Ishikawa (cell line): ENCODE measurements around the gene DRD1.

ENCODE experiments used
- CEBPB ChIP-seq: IDR thresholded peaks from 2 replicates; pipeline ENCODE4 v1.6.1; 2012
- CREB1 ChIP-seq: IDR thresholded peaks from 2 replicates; pipeline ENCODE4 v1.6.1; 2012; ENCODE audit warnings: low read depth
- EP300 ChIP-seq: IDR thresholded peaks from 2 replicates; pipeline ENCODE4 v1.6.1; 2012; ENCODE audit warnings: borderline replicate concordance
- FOXM1 ChIP-seq: IDR thresholded peaks from 2 replicates; pipeline ENCODE4 v1.6.1; 2012; ENCODE audit warnings: low read depth, borderline replicate concordance
- MAX ChIP-seq: IDR thresholded peaks from 2 replicates; pipeline ENCODE4 v1.6.1; 2012
- NFIC ChIP-seq: IDR thresholded peaks from 2 replicates; pipeline ENCODE4 v1.6.1; 2012
- RAD21 ChIP-seq: IDR thresholded peaks from 2 replicates; pipeline ENCODE4 v1.6.1; 2012; ENCODE audit warnings: low read depth
- REST ChIP-seq: IDR thresholded peaks from 2 replicates; pipeline ENCODE4 v1.6.1; 2012; ENCODE audit warnings: low read depth, mild to moderate bottlenecking
- TEAD4 ChIP-seq: IDR thresholded peaks from 2 replicates; pipeline ENCODE4 v1.6.1; 2012
- USF1 ChIP-seq: IDR thresholded peaks from 2 replicates; pipeline ENCODE4 v1.6.1; 2012
- YY1 ChIP-seq: IDR thresholded peaks from 2 replicates; pipeline ENCODE4 v1.6.1; 2012; ENCODE audit warnings: low read depth

DNA sequence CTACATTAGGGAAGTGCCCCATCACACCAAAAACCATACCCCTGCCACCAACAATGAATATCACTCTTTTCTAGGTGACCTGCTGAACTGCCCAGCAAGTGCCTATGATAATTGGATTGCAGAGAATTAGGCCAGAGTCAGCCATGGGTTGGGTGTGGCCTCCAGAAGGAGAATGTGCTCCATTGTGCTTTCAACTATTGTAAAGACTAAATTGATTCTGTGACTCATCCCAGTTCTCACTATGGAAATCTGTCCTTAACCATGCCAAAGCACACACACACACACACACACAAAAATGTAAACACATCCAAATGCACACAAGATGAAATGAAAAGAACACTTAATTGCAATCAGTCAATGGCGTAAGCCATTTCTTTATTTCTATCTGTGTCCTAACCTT is 25.7 kb downstream of the DRD1 start:
- TF ChIP-seq CEBPB (no peak), REST (no peak), EP300 (no peak), CREB1 (no peak), MAX (no peak), NFIC (no peak), RAD21 (no peak), TEAD4 (no peak), YY1 (no peak), USF1 (no peak), FOXM1 (no peak)
